Endodermal cell (in vitro differentiated cells): ENCODE data around the gene TRAPPC5. TPM values are rescaled to one million over a fixed set of nuclear protein-coding genes. Genes with fewer than 3 reads are reported as not detected.

ENCODE experiments used
- DNase-seq: peaks from one replicate; pipeline ENCODE4 v3.0.0-alpha.2; 2017
- H3K27ac ChIP-seq: 2 replicates; pipeline ENCODE4 v1.5.1; 2013; ENCODE audit warnings: mild to moderate bottlenecking, low read depth, low read length, moderate library complexity
- H3K27me3 ChIP-seq: 2 replicates; pipeline ENCODE4 v1.6.1; 2013; ENCODE audit warnings: mild to moderate bottlenecking, low read length, moderate library complexity; ENCODE audit not compliant: insufficient read depth, control insufficient read depth, poor library complexity, severe bottlenecking
- H3K36me3 ChIP-seq: 2 replicates; pipeline ENCODE4 v1.7.0; 2013; ENCODE audit warnings: mild to moderate bottlenecking, low read length, moderate library complexity; ENCODE audit not compliant: control insufficient read depth, insufficient read depth
- H3K4me1 ChIP-seq: one replicate; pipeline ENCODE4 v1.7.0; 2013; ENCODE audit warnings: low read length; ENCODE audit not compliant: control insufficient read depth, insufficient read depth
- H3K4me3 ChIP-seq: 2 replicates; pipeline ENCODE4 v1.5.1; 2013; ENCODE audit warnings: mild to moderate bottlenecking, low read length, moderate library complexity
- H3K9ac ChIP-seq: 2 replicates; pipeline ENCODE4 v1.6.1; 2013; ENCODE audit warnings: mild to moderate bottlenecking, low read length, moderate library complexity; ENCODE audit not compliant: poor library complexity, severe bottlenecking; ENCODE audit errors: extremely low read depth
- H3K9me3 ChIP-seq: 2 replicates; pipeline ENCODE4 v1.6.1; 2013; ENCODE audit warnings: mild to moderate bottlenecking, low read length, moderate library complexity; ENCODE audit not compliant: control insufficient read depth
- H3K27ac Mint-ChIP-seq: 2 replicates; pipeline ENCODE4 v1.8.0; 2020; ENCODE audit warnings: mixed read lengths
- H3K27me3 Mint-ChIP-seq: 2 replicates; pipeline ENCODE4 v1.8.0; 2021; ENCODE audit warnings: mild to moderate bottlenecking, mixed read lengths; ENCODE audit not compliant: insufficient read depth
- H3K36me3 Mint-ChIP-seq: 2 replicates; pipeline ENCODE4 v1.8.0; 2020; ENCODE audit warnings: low read depth, mixed read lengths
- H3K4me1 Mint-ChIP-seq: 2 replicates; pipeline ENCODE4 v1.8.0; 2020; ENCODE audit warnings: mixed read lengths
- H3K4me3 Mint-ChIP-seq: 2 replicates; pipeline ENCODE4 v1.8.0; 2020; ENCODE audit warnings: mild to moderate bottlenecking, moderate library complexity, mixed read lengths
- H3K9me3 Mint-ChIP-seq: 2 replicates; pipeline ENCODE4 v1.8.0; 2020; ENCODE audit warnings: mild to moderate bottlenecking, mixed read lengths
- WGBS, 2 experiments: methylation state at CpG; one replicate each; pipeline versions ENCODE4 v1.1.5 to v1.1.7; 2013; ENCODE audit warnings: missing lambda C conversion rate in 2 of 2, mixed read lengths in 1 of 2; ENCODE audit not compliant: insufficient coverage in 1 of 2, insufficient read length in 1 of 2; 5-methylcytosine and 5-hydroxymethylcytosine counted together
- total RNA-seq, 2 donors: library from RNA; stranded (reverse); fragmentation: NEBNext Ultra II Directional in 1 of 2; extraction: Animal tissue kit (Norgen Biotek cat#: 25700) in 1 of 2; gene quantifications; 2 replicates in 1 of 2; 3 replicates in 1 of 2; pipeline ENCODE4 v1.2.1, GENCODE V29; 2021
- TF ChIP-seq, protein P1 (sequence below): fragments of 200-600 bp; sonication (generic); conservative IDR thresholded peaks from 2 replicates; pipeline ENCODE4 v1.5.0; 2021; ENCODE audit warnings: antibody characterized with exemption, mild to moderate bottlenecking

Gene TRAPPC5
- total RNA-seq, 2 donors from 2014 or later: 64.6 to 93.1 TPM

GRCh38 chr19:7718668-7719067, 38.0 kb downstream of the TRAPPC5 start:
- no peaks in the 10 kb centered on the region for H3K36me3 Mint-ChIP-seq
- no peak overlapping the region for H3K9ac ChIP-seq
- DNase-seq: no peak
- H3K4me1 Mint-ChIP-seq: no peaks in the 10 kb centered on the region
- 68 to 81% methylated on average over 4 to 8 of the region's 8 CpGs for WGBS, 2 experiments
- no peaks in the 10 kb centered on the region for H3K9me3 Mint-ChIP-seq
- no peaks in the 10 kb centered on the region for H3K36me3 ChIP-seq
- H3K27me3 Mint-ChIP-seq: peaks cover 26% of the 10 kb centered on the region
- no peak overlapping the region for H3K27ac ChIP-seq
- H3K27me3 ChIP-seq: no peaks in the 10 kb centered on the region
- TF ChIP-seq, protein P1, sequence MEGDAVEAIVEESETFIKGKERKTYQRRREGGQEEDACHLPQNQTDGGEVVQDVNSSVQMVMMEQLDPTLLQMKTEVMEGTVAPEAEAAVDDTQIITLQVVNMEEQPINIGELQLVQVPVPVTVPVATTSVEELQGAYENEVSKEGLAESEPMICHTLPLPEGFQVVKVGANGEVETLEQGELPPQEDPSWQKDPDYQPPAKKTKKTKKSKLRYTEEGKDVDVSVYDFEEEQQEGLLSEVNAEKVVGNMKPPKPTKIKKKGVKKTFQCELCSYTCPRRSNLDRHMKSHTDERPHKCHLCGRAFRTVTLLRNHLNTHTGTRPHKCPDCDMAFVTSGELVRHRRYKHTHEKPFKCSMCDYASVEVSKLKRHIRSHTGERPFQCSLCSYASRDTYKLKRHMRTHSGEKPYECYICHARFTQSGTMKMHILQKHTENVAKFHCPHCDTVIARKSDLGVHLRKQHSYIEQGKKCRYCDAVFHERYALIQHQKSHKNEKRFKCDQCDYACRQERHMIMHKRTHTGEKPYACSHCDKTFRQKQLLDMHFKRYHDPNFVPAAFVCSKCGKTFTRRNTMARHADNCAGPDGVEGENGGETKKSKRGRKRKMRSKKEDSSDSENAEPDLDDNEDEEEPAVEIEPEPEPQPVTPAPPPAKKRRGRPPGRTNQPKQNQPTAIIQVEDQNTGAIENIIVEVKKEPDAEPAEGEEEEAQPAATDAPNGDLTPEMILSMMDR: no peak
- H3K27ac Mint-ChIP-seq: no peak overlapping the region
- H3K4me3 Mint-ChIP-seq: no peak overlapping the region
- H3K4me3 ChIP-seq: no peak overlapping the region
- no peaks in the 10 kb centered on the region for H3K4me1 ChIP-seq
- H3K9me3 ChIP-seq: no peaks in the 10 kb centered on the region

DNA sequence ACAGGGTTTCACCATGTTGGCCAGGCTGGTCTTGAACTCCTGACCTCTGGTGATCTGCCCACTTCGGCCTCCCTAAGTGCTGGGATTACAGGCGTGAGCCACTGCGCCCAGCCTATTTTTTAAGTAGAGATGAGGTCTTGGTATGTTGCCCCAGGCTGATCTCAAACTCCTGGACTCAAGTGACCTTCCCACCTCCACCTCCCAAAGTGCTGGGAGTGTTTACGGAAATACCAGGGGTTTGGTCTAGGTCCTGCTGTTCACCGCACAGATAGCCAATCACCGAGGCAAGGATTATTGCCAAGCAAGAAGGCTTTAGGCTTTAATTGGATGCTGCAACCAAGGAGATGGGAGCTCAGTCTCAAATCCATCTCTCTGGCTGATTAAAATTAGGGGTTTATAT, 39.7 kb downstream of the TRAPPC5 start:
- H3K4me3 Mint-ChIP-seq: no peak overlapping the region
- Histone ChIP-seq H3K4me1 (no peaks in the 10 kb centered on the region), H3K9ac (no peak overlapping the region), H3K9me3 (no peaks in the 10 kb centered on the region), H3K36me3 (no peaks in the 10 kb centered on the region), H3K27me3 (no peaks in the 10 kb centered on the region), H3K27ac (no peak overlapping the region), H3K4me3 (no peak overlapping the region)
- H3K9me3 Mint-ChIP-seq: no peaks in the 10 kb centered on the region
- DNase-seq: no peak
- H3K27ac Mint-ChIP-seq: no peak overlapping the region
- H3K36me3 Mint-ChIP-seq: no peaks in the 10 kb centered on the region
- WGBS, 2 experiments: 87 to 92% methylated on average over 4 to 6 of the region's 6 CpGs
- peaks cover 36% of the 10 kb centered on the region for H3K27me3 Mint-ChIP-seq
- no peaks in the 10 kb centered on the region for H3K4me1 Mint-ChIP-seq
- TF ChIP-seq, protein P1: no peak

DNA sequence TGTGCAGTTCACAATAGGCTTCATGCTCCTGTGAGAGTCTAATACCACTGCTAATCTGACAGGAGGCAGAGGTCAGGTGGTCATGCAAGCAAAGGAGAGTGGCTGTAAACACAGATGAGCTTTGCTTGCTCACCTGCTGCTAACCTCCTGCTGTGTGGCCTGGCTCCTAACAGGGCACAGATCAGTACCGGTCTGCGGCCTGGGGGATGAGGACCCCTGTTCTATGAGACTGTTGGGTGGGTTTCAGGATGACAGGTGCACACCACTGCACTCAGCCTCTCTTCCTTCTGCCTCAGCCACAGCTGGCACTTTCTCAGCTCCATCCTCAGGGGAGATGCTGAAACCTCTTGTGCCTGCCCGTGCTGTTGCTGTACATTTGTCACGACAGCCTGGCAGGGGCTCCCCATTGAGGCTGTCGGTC, 41.6 kb downstream of the TRAPPC5 start:
- H3K27me3 Mint-ChIP-seq: peaks cover 45% of the 10 kb centered on the region
- WGBS, 2 experiments: 74 to 100% methylated on average over 1 to 5 of the region's 5 CpGs
- TF ChIP-seq, protein P1: no peak

More for the DNA sequence above, 41.6 kb downstream of the TRAPPC5 start:
- no peaks in the 10 kb centered on the region for H3K4me1 Mint-ChIP-seq
- Histone ChIP-seq H3K36me3 (no peaks in the 10 kb centered on the region), H3K27ac (no peak overlapping the region), H3K4me1 (no peaks in the 10 kb centered on the region), H3K27me3 (peaks cover 10% of the 10 kb centered on the region), H3K9ac (no peak overlapping the region), H3K9me3 (no peaks in the 10 kb centered on the region), H3K4me3 (no peak overlapping the region)
- H3K9me3 Mint-ChIP-seq: no peaks in the 10 kb centered on the region
- no peak for DNase-seq
- H3K4me3 Mint-ChIP-seq: no peak overlapping the region
- H3K27ac Mint-ChIP-seq: no peak overlapping the region
- H3K36me3 Mint-ChIP-seq: no peaks in the 10 kb centered on the region
